ENCODE measurements around the gene SHOX.

- TF ChIP-seq CTCF (IDR thresholded peaks at IDR 0.05) (no peak), POLR2A (IDR thresholded peaks at IDR 0.05) (no peak)
These were observed 1.9 kb downstream of the SHOX start for GRCh38 chrX:632366-633042.

Measured in right lobe of liver (tissue), 4 donors.